Tibial nerve (tissue), 4 donors: ENCODE results near the gene MAD2L1. TPM values are rescaled to one million over a fixed set of nuclear protein-coding genes. Genes with fewer than 3 reads are reported as not detected.

ENCODE experiments used
- DNase-seq, 2 donors: peaks; one replicate each; pipeline ENCODE4 v3.0.0-alpha.2; 2019; ENCODE audit warnings: low spot score in 2 of 2
- H3K27ac ChIP-seq, 4 donors: fragments of 200-600 bp; sonication (generic) in 3 of 4; one replicate each; pipeline ENCODE4 v1.5.1; 2017 to 2019; ENCODE audit warnings: mild to moderate bottlenecking in 1 of 4
- H3K27me3 ChIP-seq, 2 donors: fragments of 200-600 bp; sonication (generic) in 1 of 2; one replicate each; pipeline versions ENCODE4 v1.5.1 to v1.6.0; 2017 to 2019
- H3K36me3 ChIP-seq, 3 donors: fragments of 200-600 bp; sonication (generic); one replicate each; pipeline ENCODE4 v1.5.1; 2018 to 2019
- H3K4me1 ChIP-seq, 4 donors: fragments of 200-600 bp; sonication (generic) in 3 of 4; one replicate each; pipeline ENCODE4 v1.5.1; 2017 to 2019
- H3K4me3 ChIP-seq, 4 donors: fragments of 200-600 bp; sonication (generic) in 3 of 4; one replicate each; pipeline ENCODE4 v1.5.1; 2017 to 2019; ENCODE audit warnings: mild to moderate bottlenecking in 1 of 4, moderate library complexity in 1 of 4
- H3K9me3 ChIP-seq, 4 donors: fragments of 200-600 bp; sonication (generic) in 3 of 4; one replicate each; pipeline ENCODE4 v1.5.1; 2017 to 2019
- CTCF ChIP-seq, 5 experiments: fragments of 200-600 bp in 3 of 5; fragments of 450-650 bp in 2 of 5; sonication (generic) in 3 of 5; IDR thresholded peaks; one replicate each; pipeline ENCODE4 v1.5.1; 2016 to 2019; ENCODE audit warnings: antibody characterized with exemption in 5 of 5, mild to moderate bottlenecking in 3 of 5, moderate library complexity in 2 of 5
- EP300 ChIP-seq, 2 donors: sonication (generic); formaldehyde crosslinking; IDR thresholded peaks; one replicate each; pipeline ENCODE4 v1.6.1; 2017; ENCODE audit warnings: antibody characterized with exemption in 2 of 2, mild to moderate bottlenecking in 1 of 2
- POLR2A ChIP-seq, 2 donors: fragments of 450-650 bp; IDR thresholded peaks; one replicate each; pipeline ENCODE4 v1.6.1; 2017; ENCODE audit warnings: antibody characterized with exemption in 2 of 2, mild to moderate bottlenecking in 2 of 2, moderate library complexity in 2 of 2
- WGBS, 2 donors: methylation state at CpG; one replicate each; pipeline ENCODE4 v1.1.5; 2018; 5-methylcytosine and 5-hydroxymethylcytosine counted together
- total RNA-seq, 4 donors: library from RNA; depleted of rRNA; stranded (reverse); fragments of >200 nt; gene quantifications; one replicate each; pipeline ENCODE4 v1.1.0, GENCODE V29; 2016

MAD2L1 gene
- total RNA-seq, 4 donors from 2014 or later = 0.21 to 3.3 (median 1.4) TPM

GRCh38 chr4:120055162-120055561, 11.5 kb downstream of the MAD2L1 start:
- Histone ChIP-seq H3K27me3 (no peaks in the 10 kb centered on the region), H3K9me3 (no peaks in the 10 kb centered on the region), H3K4me1 (peaks cover 0 to 11% (median 0%) of the 10 kb centered on the region in 4 donors), H3K4me3 (no peak overlapping the region), H3K27ac (no peak overlapping the region), H3K36me3 (no peaks in the 10 kb centered on the region)
- WGBS, 2 donors = 26 to 37% methylated on average over 1 of the region's 1 CpG
- no peak for DNase-seq
- TF ChIP-seq CTCF (IDR thresholded peaks at IDR 0.05) (no peak), EP300 (IDR thresholded peaks at IDR 0.05) (no peak), POLR2A (IDR thresholded peaks at IDR 0.05) (no peak)

- H3K27me3 ChIP-seq = no peaks in the 10 kb centered on the region
- no peaks in the 10 kb centered on the region for H3K36me3 ChIP-seq
- no peak overlapping the region for H3K4me3 ChIP-seq
- no peak for DNase-seq
- TF ChIP-seq CTCF (IDR thresholded peaks at IDR 0.05) = no peak
- no peak for TF ChIP-seq POLR2A (IDR thresholded peaks at IDR 0.05)
- no peak for TF ChIP-seq EP300 (IDR thresholded peaks at IDR 0.05)
- 40 to 61% methylated on average over 1 of the region's 1 CpG for WGBS, 2 donors
- H3K27ac ChIP-seq = peak overlapping the region in 2 of 4 donors; percentile 68 to 84
- H3K4me1 ChIP-seq = peaks cover 0 to 21% (median 0%) of the 10 kb centered on the region in 4 donors
- no peaks in the 10 kb centered on the region for H3K9me3 ChIP-seq
Measured at GRCh38 chr4:120053911-120054310, 12.7 kb downstream of the MAD2L1 start.

GRCh38 chr4:120052856-120053255, 13.8 kb downstream of the MAD2L1 start:
- H3K4me1 ChIP-seq = peaks cover 0 to 21% (median 0%) of the 10 kb centered on the region in 4 donors
- peak; percentile 9 to 21 for DNase-seq
- 40 to 44% methylated on average over 4 of the region's 4 CpGs for WGBS, 2 donors

DNA sequence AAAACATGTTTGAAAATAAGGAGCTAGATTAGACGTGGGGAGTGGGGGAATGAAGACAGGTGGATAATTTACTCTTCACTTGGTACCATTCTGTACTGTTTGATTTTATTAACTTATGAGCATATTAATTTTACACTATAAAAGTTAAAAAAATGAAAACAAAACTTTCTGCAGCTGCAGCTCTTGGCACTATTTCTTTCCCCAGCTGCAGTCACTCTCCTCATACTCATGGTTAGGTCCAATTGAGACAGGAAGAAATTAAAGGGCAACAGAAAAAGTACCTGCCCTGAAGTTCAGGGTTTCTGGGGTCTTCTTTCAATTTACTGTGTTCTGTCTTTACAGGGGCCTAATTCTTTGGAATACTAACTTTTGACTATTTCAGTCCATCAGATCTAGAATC, 15.4 kb downstream of the MAD2L1 start:
- H3K4me3 ChIP-seq = no peak overlapping the region
- H3K27ac ChIP-seq = peak overlapping the region in 1 of 4 donors; percentile 71
- H3K27me3 ChIP-seq = no peaks in the 10 kb centered on the region
- DNase-seq = no peak
- no peaks in the 10 kb centered on the region for H3K36me3 ChIP-seq
- 62 to 67% methylated on average over 1 of the region's 1 CpG for WGBS, 2 donors
- peaks cover 0 to 21% (median 0%) of the 10 kb centered on the region in 4 donors for H3K4me1 ChIP-seq
- TF ChIP-seq CTCF (IDR thresholded peaks at IDR 0.05) (no peak), EP300 (IDR thresholded peaks at IDR 0.05) (no peak), POLR2A (IDR thresholded peaks at IDR 0.05) (no peak)
- no peaks in the 10 kb centered on the region for H3K9me3 ChIP-seq

More at GRCh38 chr4:120052856-120053255, 13.8 kb downstream of the MAD2L1 start:
- H3K9me3 ChIP-seq = no peaks in the 10 kb centered on the region
- H3K27me3 ChIP-seq = no peaks in the 10 kb centered on the region
- H3K36me3 ChIP-seq = no peaks in the 10 kb centered on the region
- no peak overlapping the region for H3K4me3 ChIP-seq
- H3K27ac ChIP-seq = peak overlapping the region in 3 of 4 donors; percentile 18 to 84 (median 68)
- TF ChIP-seq EP300 (IDR thresholded peaks at IDR 0.05) = peak in 1 of 2 donors; percentile 40
- TF ChIP-seq CTCF (IDR thresholded peaks at IDR 0.05) = no peak

DNA sequence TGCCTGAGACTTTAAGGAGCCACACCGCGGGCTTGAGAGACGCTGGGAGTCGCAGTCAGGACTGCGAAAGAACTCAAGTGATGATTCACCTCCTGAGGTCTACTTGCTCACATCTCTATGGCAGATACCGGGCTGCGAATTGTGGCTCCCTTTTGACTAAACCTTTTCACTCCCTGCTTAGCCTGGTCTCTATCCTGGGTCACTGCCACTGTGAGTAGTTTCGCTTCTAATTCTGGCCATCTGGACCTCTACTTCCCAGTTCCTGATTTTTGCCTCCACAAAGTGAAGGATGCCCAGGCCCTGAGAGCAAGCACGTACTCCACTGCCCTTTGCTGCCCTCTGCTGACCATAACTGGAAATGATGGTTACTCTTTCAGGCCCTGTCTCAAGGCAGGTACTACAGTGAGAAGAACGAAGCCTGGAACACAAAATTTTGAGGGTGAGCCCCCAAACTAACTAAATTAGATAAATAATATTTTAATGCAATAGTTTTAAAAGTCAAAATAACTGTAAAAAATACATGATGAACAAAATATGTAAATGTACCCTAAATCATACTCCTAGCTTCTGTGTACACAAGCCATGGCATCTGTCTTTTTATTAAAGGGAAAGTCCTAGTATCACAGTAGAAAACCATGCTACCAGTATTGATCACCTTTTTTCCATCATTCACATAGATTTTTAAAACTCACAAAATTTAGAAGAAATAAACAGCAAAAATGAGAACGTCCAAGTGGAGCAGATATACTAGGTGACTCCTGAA, 16.7 kb downstream of the MAD2L1 start:
- 41 to 48% methylated on average over 11 of the region's 11 CpGs for WGBS, 2 donors
- Histone ChIP-seq H3K9me3 (no peaks in the 10 kb centered on the region), H3K27me3 (no peaks in the 10 kb centered on the region), H3K4me3 (peak overlapping the region in 1 of 4 donors; percentile 43), H3K4me1 (peaks cover 0 to 18% (median 0%) of the 10 kb centered on the region in 4 donors), H3K27ac (peak overlapping the region in 3 of 4 donors; percentile 15 to 75 (median 53)), H3K36me3 (no peaks in the 10 kb centered on the region)
- peak; percentile 75 to 99 for DNase-seq
- peak; percentile 80 to 89 (median 81) for TF ChIP-seq CTCF (IDR thresholded peaks at IDR 0.05)
- peak in 1 of 2 donors; percentile 52 for TF ChIP-seq EP300 (IDR thresholded peaks at IDR 0.05)
- TF ChIP-seq POLR2A (IDR thresholded peaks at IDR 0.05) = no peak
